Raji (cell line): ENCODE measurements around the gene CDC37.

ENCODE experiments used
- POLR2A ChIP-seq: IDR thresholded peaks from 2 replicates; pipeline ENCODE4 v1.6.1; 2011; ENCODE audit warnings: low read depth, low read length, control low read depth; ENCODE audit not compliant: insufficient read depth

Gene CDC37

GRCh38 chr19:10384580-10384979 is 18.8 kb downstream of the CDC37 start:
- TF ChIP-seq POLR2A = no peak

GRCh38 chr19:10380313-10381102 is 22.8 kb downstream of the CDC37 start, which contains the start of gene TYK2:
TSS of gene TYK2 (minus strand) at chr19:10380572. CDS start at chr19:10378406, 2,166 bp downstream.
- TF ChIP-seq POLR2A = peak; percentile 98

DNA sequence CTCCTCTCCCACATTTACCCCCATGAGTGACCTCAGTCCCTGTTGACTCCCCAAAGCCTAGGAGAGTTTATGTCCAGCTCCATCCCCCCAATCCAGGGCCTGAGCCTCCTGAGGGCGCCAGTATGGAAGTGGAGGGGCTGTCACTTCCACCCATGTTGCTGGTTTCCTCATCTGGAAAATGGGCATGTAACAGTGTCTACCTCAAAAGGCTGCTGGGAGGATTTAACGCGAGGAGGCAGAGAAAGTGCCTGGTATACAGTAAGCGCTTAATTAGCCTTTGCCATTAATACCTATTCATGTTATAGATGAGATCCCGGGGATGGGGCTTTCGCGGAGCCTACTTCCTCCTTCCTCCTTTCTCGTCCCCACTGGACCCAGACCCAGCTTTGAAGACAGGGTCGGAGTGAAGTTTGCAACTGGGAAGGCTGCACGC is 23.4 kb downstream of the CDC37 start:
- TF ChIP-seq POLR2A = no peak

DNA sequence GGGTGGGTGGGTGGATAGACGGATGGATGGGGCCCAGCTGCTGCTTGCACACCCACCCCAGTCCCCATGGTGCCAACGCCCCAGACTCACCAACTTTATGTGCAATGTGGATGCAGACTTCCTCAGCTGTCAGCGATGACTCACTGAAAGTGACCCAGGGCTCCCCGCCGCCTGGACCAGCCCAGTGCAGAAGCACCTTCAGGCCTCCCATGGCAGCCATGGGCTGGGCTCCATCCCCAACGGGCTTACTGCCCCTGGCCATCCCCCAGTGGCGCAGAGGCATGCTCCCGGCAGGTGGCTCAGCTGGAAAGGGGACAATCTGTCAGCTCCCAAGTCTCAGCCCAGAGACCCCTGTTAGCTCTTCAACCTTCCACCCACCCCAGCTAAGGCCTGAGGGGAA is 25.2 kb downstream of the CDC37 start:
- no peak for TF ChIP-seq POLR2A

- no peak for TF ChIP-seq POLR2A
These were observed 28.4 kb downstream of the CDC37 start for GRCh38 chr19:10374931-10375330.

GRCh38 chr19:10372690-10373089 is 30.7 kb downstream of the CDC37 start:
- TF ChIP-seq POLR2A = no peak

DNA sequence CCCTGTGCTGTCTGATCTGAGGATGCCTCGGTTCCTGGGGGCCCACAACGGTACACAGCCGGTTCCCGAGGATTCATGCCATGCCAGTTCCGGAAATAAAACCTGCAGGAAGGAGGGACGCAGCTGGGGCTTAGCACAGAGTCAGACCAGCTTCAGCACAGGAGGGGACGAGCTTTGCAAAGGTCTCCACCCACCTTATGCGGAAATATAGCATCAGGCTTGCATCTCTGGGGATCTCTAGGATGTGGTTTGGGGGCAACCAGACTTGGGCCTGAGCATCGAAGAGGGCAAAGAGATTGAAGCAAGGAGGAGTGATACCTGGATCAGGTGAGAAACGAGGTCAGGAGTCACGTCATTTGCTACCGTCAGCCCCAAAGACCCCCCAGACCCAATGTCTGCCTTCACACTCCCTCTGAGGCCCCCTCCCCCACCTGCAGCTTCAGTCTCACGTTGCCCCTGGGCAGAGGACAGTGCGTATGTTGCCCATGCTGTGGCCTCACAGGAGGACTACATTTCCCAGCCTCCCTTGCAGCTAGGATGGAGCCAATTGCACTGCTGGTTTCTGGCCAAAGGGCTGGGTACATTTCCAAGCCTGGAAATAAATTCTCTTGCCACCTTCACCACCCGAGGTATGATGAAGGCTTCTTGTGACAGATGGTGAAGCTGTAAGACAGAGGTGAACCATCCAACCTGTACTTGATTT is 35.1 kb downstream of the CDC37 start:
- TF ChIP-seq POLR2A = no peak

GRCh38 chr19:10365518-10365917 is 37.8 kb downstream of the CDC37 start:
- no peak for TF ChIP-seq POLR2A

DNA sequence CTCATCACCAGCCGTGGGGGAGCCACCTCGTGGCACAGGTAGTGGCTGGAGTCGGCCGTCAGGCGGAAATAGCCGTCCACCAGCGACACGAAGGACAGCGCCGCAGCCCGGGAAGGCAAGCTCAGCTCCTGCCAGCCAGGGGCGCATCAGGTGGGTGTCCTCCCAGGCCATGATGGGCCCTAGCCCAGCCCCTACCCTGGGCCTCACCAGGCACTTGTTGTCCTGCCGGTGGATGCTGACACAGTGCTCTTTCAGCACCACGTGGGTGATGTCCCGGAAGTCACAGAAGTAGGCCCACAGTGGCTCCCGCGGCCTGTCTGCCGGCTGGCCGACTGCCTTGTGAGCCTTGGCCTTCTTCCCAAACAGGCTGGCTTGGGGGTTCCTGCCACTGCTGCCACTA is 38.7 kb downstream of the CDC37 start:
- TF ChIP-seq POLR2A = no peak

- no peak for TF ChIP-seq POLR2A
These were observed 39.5 kb downstream of the CDC37 start for GRCh38 chr19:10363789-10364281.

- TF ChIP-seq POLR2A = no peak
These were observed 41.1 kb downstream of the CDC37 start for GRCh38 chr19:10362259-10362658.

- TF ChIP-seq POLR2A = no peak
These were observed 41.8 kb downstream of the CDC37 start for GRCh38 chr19:10361569-10362011.

GRCh38 chr19:10356431-10356830 is 46.9 kb downstream of the CDC37 start:
- TF ChIP-seq POLR2A = no peak

GRCh38 chr19:10353793-10354391 is 49.5 kb downstream of the CDC37 start:
- no peak for TF ChIP-seq POLR2A
